ENCODE data around the gene SH3D19.

- TF ChIP-seq POLR2A (IDR thresholded peaks at IDR 0.05) (no peak), CTCF (IDR thresholded peaks at IDR 0.05) (no peak), EP300 (IDR thresholded peaks at IDR 0.05) (no peak)
Observed at GRCh38 chr4:151150821-151151580, 174.4 kb downstream of the SH3D19 start.

Measured in ovary (tissue), 3 donors.